C4-2B (cell line): ENCODE measurements around the gene ELMO1.

Source experiments
- CTCF ChIP-seq: fragments of 450-650 bp; conservative IDR thresholded peaks from 2 replicates; pipeline ENCODE4 v1.5.1; 2017; ENCODE audit warnings: mild to moderate bottlenecking
- ZFX ChIP-seq: fragments of 450-650 bp; IDR thresholded peaks from 2 replicates; pipeline ENCODE4 v1.6.1; 2017

- no peak for TF ChIP-seq CTCF
- no peak for TF ChIP-seq ZFX
Observed at GRCh38 chr7:37481154-37481553, 32.5 kb upstream of the ELMO1 start.
